Activated T-helper 1 cell treated with anti-CD3 and anti-CD28 coated beads, Interleukin-2, amount 50 U/mL, for 16 hours (primary cell): ENCODE measurements around the gene PLEKHH1.

Source experiments
- DNase-seq, 2 donors: peaks; one replicate each; pipeline ENCODE4 v3.0.0-alpha.2; 2020; ENCODE audit warnings: low read depth in 1 of 2, low spot score in 1 of 2

Gene PLEKHH1

GRCh38 chr14:67562025-67562775, 29.1 kb downstream of the PLEKHH1 start:
- no peak for DNase-seq

- DNase-seq, result no peak
Measured at GRCh38 chr14:67562776-67563150, 29.7 kb downstream of the PLEKHH1 start.

GRCh38 chr14:67564236-67564635, 31.1 kb downstream of the PLEKHH1 start:
- DNase-seq, result no peak

GRCh38 chr14:67566908-67567307, 33.8 kb downstream of the PLEKHH1 start:
- DNase-seq, result no peak

- no peak for DNase-seq
Measured at GRCh38 chr14:67567654-67568053, 34.6 kb downstream of the PLEKHH1 start.

GRCh38 chr14:67569011-67569650, 36.0 kb downstream of the PLEKHH1 start:
- DNase-seq, result no peak

- no peak for DNase-seq
Measured at GRCh38 chr14:67569651-67570290, 36.7 kb downstream of the PLEKHH1 start.

- no peak for DNase-seq
Measured at GRCh38 chr14:67570453-67570852, 37.4 kb downstream of the PLEKHH1 start.

GRCh38 chr14:67571275-67571990, 38.3 kb downstream of the PLEKHH1 start:
- peak; percentile 43 to 50 for DNase-seq

GRCh38 chr14:67571991-67572323, 38.9 kb downstream of the PLEKHH1 start:
- no peak for DNase-seq

- no peak for DNase-seq
Measured at GRCh38 chr14:67572608-67573007, 39.5 kb downstream of the PLEKHH1 start.

GRCh38 chr14:67573228-67574010, 40.3 kb downstream of the PLEKHH1 start:
- no peak for DNase-seq

GRCh38 chr14:67574156-67574555, 41.1 kb downstream of the PLEKHH1 start:
- no peak for DNase-seq

- DNase-seq, result no peak
Measured at GRCh38 chr14:67574806-67575205, 41.7 kb downstream of the PLEKHH1 start.

- DNase-seq, result no peak
Measured at GRCh38 chr14:67575684-67576083, 42.6 kb downstream of the PLEKHH1 start.

- DNase-seq, result no peak
Measured at GRCh38 chr14:67576216-67576955, 43.3 kb downstream of the PLEKHH1 start.

GRCh38 chr14:67577181-67577808, 44.2 kb downstream of the PLEKHH1 start:
- no peak for DNase-seq

GRCh38 chr14:67577909-67578749, 45.0 kb downstream of the PLEKHH1 start:
- DNase-seq, result no peak

GRCh38 chr14:67579040-67579439, 46.0 kb downstream of the PLEKHH1 start:
- no peak for DNase-seq
